HEK293 (cell line): ENCODE data around the gene RIN2.
"Not testable (repeated sequence)": the region's sequence is repeated elsewhere in the genome, so short reads cannot be mapped to it uniquely, and the experiment has no call there.

Experiments used
- CTCF ChIP-seq: fragments of 450-650 bp; formaldehyde crosslinking; IDR thresholded peaks from 2 replicates; pipeline ENCODE4 v1.5.1; 2016; ENCODE audit warnings: missing biosample characterization, missing genetic modification characterization
- GLI2 ChIP-seq: fragments of 450-650 bp; formaldehyde crosslinking; IDR thresholded peaks from 2 replicates; pipeline ENCODE4; 2017; ENCODE audit warnings: missing biosample characterization, missing genetic modification characterization, low read depth, borderline replicate concordance
- KLF17 ChIP-seq: fragments of 450-650 bp; formaldehyde crosslinking; IDR thresholded peaks from 2 replicates; pipeline ENCODE4 v1.5.1; 2016; ENCODE audit warnings: missing biosample characterization, missing genetic modification characterization
- PBX3 ChIP-seq: sonication (generic); formaldehyde crosslinking; IDR thresholded peaks from 2 replicates; pipeline ENCODE4 v1.8.1; 2022; ENCODE audit warnings: mild to moderate bottlenecking, moderate library complexity, missing genetic modification reagents
- ZNF114 ChIP-seq: fragments of 450-650 bp; formaldehyde crosslinking; IDR thresholded peaks from 2 replicates; pipeline ENCODE4 v1.5.0; 2017; ENCODE audit warnings: missing biosample characterization, missing genetic modification characterization
- ZNF175 ChIP-seq: fragments of 450-650 bp; formaldehyde crosslinking; IDR thresholded peaks from 2 replicates; pipeline ENCODE4 v1.5.1; 2016; ENCODE audit warnings: missing biosample characterization, missing genetic modification characterization
- ZNF2 ChIP-seq: fragments of 450-650 bp; formaldehyde crosslinking; IDR thresholded peaks from 2 replicates; pipeline ENCODE4 v1.5.1; 2016; ENCODE audit warnings: missing biosample characterization, missing genetic modification characterization
- ZNF518A ChIP-seq: fragments of 450-650 bp; formaldehyde crosslinking; conservative IDR thresholded peaks from 2 replicates; pipeline ENCODE4 v1.5.1; 2016; ENCODE audit warnings: low read depth, missing biosample characterization, missing genetic modification characterization
- ZNF549 ChIP-seq: fragments of 450-650 bp; IDR thresholded peaks from 2 replicates; pipeline ENCODE4 v1.5.1; 2018; ENCODE audit warnings: missing biosample characterization, missing genetic modification characterization, mild to moderate bottlenecking, inconsistent platforms, moderate library complexity
- ZNF555 ChIP-seq: fragments of 450-650 bp; formaldehyde crosslinking; conservative IDR thresholded peaks from 2 replicates; pipeline ENCODE4 v1.5.1; 2017; ENCODE audit warnings: missing biosample characterization, mild to moderate bottlenecking, missing genetic modification characterization, inconsistent platforms
- ZNF558 ChIP-seq: fragments of 450-650 bp; formaldehyde crosslinking; IDR thresholded peaks from 2 replicates; pipeline ENCODE4 v1.5.1; 2016; ENCODE audit warnings: missing biosample characterization, missing genetic modification characterization
- ZNF639 ChIP-seq: fragments of 450-650 bp; formaldehyde crosslinking; IDR thresholded peaks from 2 replicates; pipeline ENCODE4 v1.5.1; 2016; ENCODE audit warnings: missing biosample characterization, missing genetic modification characterization

- not testable (repeated sequence) for TF ChIP-seq ZNF555 (tag by site-specific recombination); ZNF175 (tag by site-specific recombination); CTCF (tag by site-specific recombination); PBX3 (CRISPR knock-in tag); GLI2; ZNF114 (tag by site-specific recombination); ZNF558; ZNF639 (tag by site-specific recombination); KLF17 (tag by site-specific recombination); ZNF2 (tag by site-specific recombination); ZNF518A; ZNF549 (tag by site-specific recombination)
Measured at GRCh38 chr20:19806276-19806675, 48.2 kb downstream of the RIN2 start.
